Naive thymus-derived CD4-positive, alpha-beta T cell (primary cell): ENCODE results near the gene UQCRHL. TPM values are rescaled to one million over a fixed set of nuclear protein-coding genes. Genes with fewer than 3 reads are reported as not detected.

Experiments
- ATAC-seq: fragments of 150-1000 bp; cut with Tn5 transposase; 2 replicates; pipeline ENCODE4 v1.10.0; 2021; ENCODE audit warnings: mild to moderate bottlenecking, moderate library complexity
- CTCF ChIA-PET: fragments of 350-600 bp; sonication (Branson Sonifier 250); formaldehyde crosslinking; loops from one replicate; lab custom pipeline; 2021; ENCODE audit warnings: antibody characterized with exemption; lab: Charles Lee
- POLR2A ChIA-PET: fragments of 350-600 bp; sonication (Branson Sonifier 250); formaldehyde crosslinking; loops from one replicate; lab custom pipeline; 2021; ENCODE audit warnings: antibody characterized with exemption, inconsistent platforms; lab: Charles Lee
- DNase-seq, 9 donors: peaks; one replicate each; pipeline versions ENCODE4 v3.0.0 to v3.0.0-alpha.2; 2020 to 2022; ENCODE audit warnings: mixed read lengths in 1 of 9
- H3K27ac ChIP-seq: one replicate; pipeline ENCODE4 v1.7.0; 2013; ENCODE audit warnings: mild to moderate bottlenecking, low read depth, low read length, moderate library complexity
- H3K27me3 ChIP-seq, 2 donors: one replicate each; pipeline ENCODE4 v1.7.0; 2013; ENCODE audit warnings: low read length in 2 of 2, mild to moderate bottlenecking in 2 of 2, moderate library complexity in 2 of 2; ENCODE audit not compliant: control insufficient read depth in 2 of 2, insufficient read depth in 2 of 2
- H3K36me3 ChIP-seq, 3 experiments: 1 replicate in 2 of 3; 2 replicates in 1 of 3; pipeline ENCODE4 v1.7.0; 2013; ENCODE audit warnings: low read length in 3 of 3, mild to moderate bottlenecking in 3 of 3, moderate library complexity in 1 of 3; ENCODE audit not compliant: insufficient read depth in 3 of 3, control insufficient read depth in 2 of 3
- H3K4me1 ChIP-seq, 2 donors: one replicate each; pipeline ENCODE4 v1.7.0; 2013; ENCODE audit warnings: low read length in 2 of 2, mild to moderate bottlenecking in 2 of 2, moderate library complexity in 1 of 2; ENCODE audit not compliant: control insufficient read depth in 2 of 2, insufficient read depth in 2 of 2
- H3K4me3 ChIP-seq: 2 replicates; pipeline ENCODE4 v1.7.0; 2013; ENCODE audit warnings: mild to moderate bottlenecking, low read length
- H3K9me3 ChIP-seq, 3 experiments: 1 replicate in 2 of 3; 2 replicates in 1 of 3; pipeline ENCODE4 v1.7.0; 2013; ENCODE audit warnings: low read length in 3 of 3; ENCODE audit not compliant: control insufficient read depth in 2 of 3
- H3K27ac Mint-ChIP-seq, 9 donors: one replicate each; pipeline ENCODE4 v1.8.0; 2020 to 2022; ENCODE audit warnings: mixed read lengths in 9 of 9, mild to moderate bottlenecking in 8 of 9, moderate library complexity in 5 of 9, inconsistent platforms in 2 of 9
- H3K27me3 Mint-ChIP-seq, 5 donors: one replicate each; pipeline ENCODE4 v1.8.0; 2021 to 2022; ENCODE audit warnings: mixed read lengths in 5 of 5, mild to moderate bottlenecking in 1 of 5
- H3K36me3 Mint-ChIP-seq, 5 donors: one replicate each; pipeline ENCODE4 v1.8.0; 2020 to 2022; ENCODE audit warnings: mixed read lengths in 5 of 5, mild to moderate bottlenecking in 3 of 5, inconsistent platforms in 1 of 5
- H3K4me1 Mint-ChIP-seq, 7 donors: one replicate each; pipeline ENCODE4 v1.8.0; 2020 to 2022; ENCODE audit warnings: mixed read lengths in 7 of 7, mild to moderate bottlenecking in 3 of 7, inconsistent platforms in 1 of 7
- H3K4me3 Mint-ChIP-seq, 10 donors: one replicate each; pipeline ENCODE4 v1.8.0; 2020 to 2022; ENCODE audit warnings: mild to moderate bottlenecking in 10 of 10, mixed read lengths in 10 of 10, moderate library complexity in 6 of 10, inconsistent platforms in 2 of 10
- H3K9me3 Mint-ChIP-seq, 11 donors: one replicate each; pipeline ENCODE4 v1.8.0; 2020 to 2022; ENCODE audit warnings: mixed read lengths in 11 of 11, mild to moderate bottlenecking in 4 of 11, inconsistent platforms in 1 of 11, moderate library complexity in 1 of 11
- intact Hi-C, 2 donors: fragments of 100-400 bp; cut with micrococcal nuclease; formaldehyde crosslinking; loops; one replicate each; pipeline ENCODE4 v1.15.1; 2023
- polyA plus RNA-seq, 2 donors: library from polyadenylated mRNA; unstranded; fragments of 300-500 nt; fragmentation: Illumina TruSeq; gene quantifications; one replicate each; pipeline ENCODE4 v1.2.3, GENCODE V29; 2021
- total RNA-seq, 6 experiments: library from RNA in 5 of 6; stranded (reverse) in 5 of 6; gene quantifications; 1 replicate in 5 of 6; 2 replicates in 1 of 6; pipeline ENCODE4 v1.2.3 and lab custom pipeline; 2021 to 2026

Gene UQCRHL
- total and polyA plus RNA-seq, 7 experiments from 2014 or later, result 0.43 to 1.9 (median 1.1) TPM

- no peak for DNase-seq
Measured at GRCh38 chr1:15758343-15758931, 49.0 kb downstream of the UQCRHL start, which contains the start of gene FBLIM1. FBLIM1 (plus strand) TSS chr1:15758795; CDS start chr1:15764984, 6,189 bp downstream.

GRCh38 chr1:15757575-15758342, 49.7 kb downstream of the UQCRHL start:
- Histone ChIP-seq H3K4me1 (peaks cover 0 to 5% of the 10 kb centered on the region in 2 donors), H3K9me3 (no peaks in the 10 kb centered on the region), H3K27ac (no peak overlapping the region), H3K27me3 (peaks cover 0 to 3% of the 10 kb centered on the region in 2 donors), H3K36me3 (no peaks in the 10 kb centered on the region), H3K4me3 (no peak overlapping the region)
- Mint-ChIP-seq H3K9me3 (peaks cover 0 to 1% (median 0%) of the 10 kb centered on the region in 11 donors), H3K27ac (no peak overlapping the region), H3K4me1 (peaks cover 5 to 28% (median 17%) of the 10 kb centered on the region in 7 donors), H3K27me3 (peaks cover 35 to 70% (median 39%) of the 10 kb centered on the region in 5 donors), H3K36me3 (no peaks in the 10 kb centered on the region), H3K4me3 (peak overlapping the region; percentile 63 to 83 (median 72))
- DNase-seq (no peak), ATAC-seq (no peak)
- intact Hi-C loops, result no loop called here
- POLR2A ChIA-PET, result no interaction called here
- CTCF ChIA-PET, result interaction anchor here (0.6 kb wide), 1 partner anchor 163 kb away, joined by 6 read pairs; no protein-coding TSS in a partner anchor

More at GRCh38 chr1:15758343-15758931, 49.0 kb downstream of the UQCRHL start, which contains the start of gene FBLIM1:
- Mint-ChIP-seq H3K9me3 (peaks cover 0 to 1% (median 0%) of the 10 kb centered on the region in 11 donors), H3K27ac (no peak within 1 kb of the TSS), H3K4me3 (peak within 1 kb of the TSS; percentile 63 to 83 (median 73)), H3K36me3 (no peaks in the 10 kb centered on the region), H3K27me3 (peaks cover 36 to 68% (median 38%) of the 10 kb centered on the region in 5 donors), H3K4me1 (peaks cover 5 to 28% (median 17%) of the 10 kb centered on the region in 7 donors)
- CTCF ChIA-PET, result no interaction called here
- Histone ChIP-seq H3K36me3 (no peaks in the 10 kb centered on the region), H3K9me3 (no peaks in the 10 kb centered on the region), H3K27ac (no peak within 1 kb of the TSS), H3K4me3 (no peak within 1 kb of the TSS), H3K4me1 (peaks cover 0 to 5% of the 10 kb centered on the region in 2 donors), H3K27me3 (peaks cover 0 to 3% of the 10 kb centered on the region in 2 donors)
- POLR2A ChIA-PET, result no interaction called here
- intact Hi-C loops, result no loop called here
- peak; percentile 45 for ATAC-seq

Other genes starting within 250 kb of the UQCRHL start
- gene AGMAT, start 222.6 kb downstream of the UQCRHL start, total RNA-seq, result 10 to 100 TPM in 1 of 5 experiments, 1 to 10 TPM in 4; 6.4 to 21.5 (median 9.5) TPM
- 10 to 100 TPM; 14.5 to 16.9 TPM for gene AGMAT, start 222.6 kb downstream of the UQCRHL start, polyA plus RNA-seq
- gene DDI2, start 190.2 kb downstream of the UQCRHL start, total RNA-seq, result 10 to 100 TPM; 24.5 to 46.8 (median 37.0) TPM
- 1 to 10 TPM; 3.2 to 6.7 TPM for gene DDI2, start 190.2 kb downstream of the UQCRHL start, polyA plus RNA-seq
- 10 to 100 TPM; 53.6 to 78.6 (median 68.1) TPM for gene PLEKHM2, start 123.3 kb downstream of the UQCRHL start, total RNA-seq
- gene PLEKHM2, start 123.3 kb downstream of the UQCRHL start, polyA plus RNA-seq, result 10 to 100 TPM in 1 of 2 donors, 1 to 10 TPM in 1; 4.3 to 10.0 TPM
- gene SLC25A34, start 71.4 kb downstream of the UQCRHL start, total RNA-seq, result 1 to 10 TPM; 1.5 to 4.6 (median 2.1) TPM
- under 1 TPM in 1 of 2 donors, not detected in 1; 0.08 TPM for gene SLC25A34, start 71.4 kb downstream of the UQCRHL start, polyA plus RNA-seq
- gene TMEM82, start 65.2 kb downstream of the UQCRHL start, total RNA-seq, result not detected
- not detected for gene TMEM82, start 65.2 kb downstream of the UQCRHL start, polyA plus RNA-seq
- under 1 TPM in 2 of 5 experiments, not detected in 3; 0.27 to 0.54 TPM for gene FBLIM1, start 48.9 kb downstream of the UQCRHL start, total RNA-seq
- gene FBLIM1, start 48.9 kb downstream of the UQCRHL start, polyA plus RNA-seq, result under 1 TPM in 1 of 2 donors, not detected in 1; 0.41 TPM
- gene SPEN, start 40.1 kb upstream of the UQCRHL start, total RNA-seq, result 10 to 100 TPM; 72.1 to 92.1 (median 82.9) TPM
- 10 to 100 TPM; 10.1 to 46.7 TPM for gene SPEN, start 40.1 kb upstream of the UQCRHL start, polyA plus RNA-seq
- gene ZBTB17, start 168.5 kb upstream of the UQCRHL start, total RNA-seq, result 10 to 100 TPM; 47.3 to 85.1 (median 65.0) TPM
- 10 to 100 TPM; 11.2 to 33.7 TPM for gene ZBTB17, start 168.5 kb upstream of the UQCRHL start, polyA plus RNA-seq
- not detected for gene SRARP, start 196.6 kb upstream of the UQCRHL start, total RNA-seq
- not detected for gene SRARP, start 196.6 kb upstream of the UQCRHL start, polyA plus RNA-seq
- gene HSPB7, start 210.4 kb upstream of the UQCRHL start, total RNA-seq, result not detected
- gene HSPB7, start 210.4 kb upstream of the UQCRHL start, polyA plus RNA-seq, result not detected
- gene CLCNKA, start 214.4 kb upstream of the UQCRHL start, total RNA-seq, result not detected
- gene CLCNKA, start 214.4 kb upstream of the UQCRHL start, polyA plus RNA-seq, result not detected
- not detected for gene CLCNKB, start 236.1 kb upstream of the UQCRHL start, total RNA-seq
- gene CLCNKB, start 236.1 kb upstream of the UQCRHL start, polyA plus RNA-seq, result not detected